ENCODE results near the gene EXOSC5.
"Not testable (repeated sequence)": the region's sequence is repeated elsewhere in the genome, so short reads cannot be mapped to it uniquely, and the experiment has no call there.

EXOSC5 gene

DNA sequence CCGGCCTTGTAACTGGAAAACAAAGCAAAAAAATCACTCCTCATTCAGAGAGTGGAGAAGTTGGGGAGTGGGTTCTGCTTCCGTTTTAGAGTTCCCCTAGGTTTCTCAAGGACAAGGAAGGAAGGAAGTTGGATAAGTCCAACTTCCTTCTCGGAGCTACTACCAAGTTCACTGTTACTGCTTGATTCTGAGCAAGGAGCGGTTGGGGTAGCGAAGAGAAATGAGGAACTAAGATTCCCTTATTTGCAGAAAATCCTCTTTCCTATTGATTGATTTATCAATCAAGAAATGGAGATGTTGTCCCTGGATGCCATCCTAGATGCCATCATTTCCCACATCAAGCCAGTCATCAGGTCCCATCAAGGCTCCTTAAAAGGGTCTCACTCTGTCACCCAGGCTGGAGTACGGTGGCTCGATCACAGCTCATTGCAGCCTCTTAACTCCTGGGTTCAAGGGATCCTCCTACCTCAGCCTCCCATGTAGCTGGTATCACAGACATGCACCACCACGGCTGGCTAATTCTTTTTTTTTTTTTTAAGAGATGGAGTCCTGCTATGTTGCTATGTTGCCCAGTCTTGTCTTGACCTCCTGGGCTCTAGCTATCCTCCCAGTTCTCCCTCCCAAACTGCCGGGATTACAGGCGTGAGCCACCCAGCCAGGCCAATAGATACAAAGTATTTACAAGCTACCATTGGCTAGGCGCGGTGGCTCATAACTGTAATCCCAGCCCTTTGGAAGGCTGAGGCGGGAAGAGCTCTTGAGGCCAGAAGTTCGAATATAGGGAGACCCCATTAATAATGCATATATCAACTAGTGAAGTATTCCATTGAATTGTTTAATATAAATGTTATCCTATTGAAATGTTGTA, 32.4 kb downstream of the EXOSC5 start:
- DNase-seq: no peak

- peak; percentile 69 to 97 for DNase-seq
Measured at GRCh38 chr19:41363753-41364523, 33.2 kb downstream of the EXOSC5 start, which contains the start of gene B9D2. Gene B9D2, minus strand, starts transcription at chr19:41364149. Its CDS starts 630 bp downstream, at chr19:41363519.

DNA sequence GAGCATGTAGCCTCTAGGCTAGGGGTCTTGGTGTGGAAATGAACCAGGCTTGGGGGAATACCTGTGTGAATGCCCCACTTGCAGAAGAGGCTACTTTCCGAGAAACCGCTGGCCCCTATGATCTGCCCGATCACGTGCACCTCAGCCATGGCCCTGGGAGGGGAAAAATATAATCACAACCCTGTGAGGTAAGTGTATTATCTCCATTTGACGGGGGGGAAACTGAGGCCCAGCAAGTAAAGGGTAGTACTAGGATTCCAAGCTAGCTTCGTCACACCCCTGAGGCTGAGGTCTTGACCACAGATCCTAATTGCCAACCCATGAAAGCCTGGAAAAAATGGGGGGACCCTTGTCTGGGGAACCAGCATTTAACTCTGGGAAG, 33.8 kb downstream of the EXOSC5 start:
- DNase-seq: no peak

DNA sequence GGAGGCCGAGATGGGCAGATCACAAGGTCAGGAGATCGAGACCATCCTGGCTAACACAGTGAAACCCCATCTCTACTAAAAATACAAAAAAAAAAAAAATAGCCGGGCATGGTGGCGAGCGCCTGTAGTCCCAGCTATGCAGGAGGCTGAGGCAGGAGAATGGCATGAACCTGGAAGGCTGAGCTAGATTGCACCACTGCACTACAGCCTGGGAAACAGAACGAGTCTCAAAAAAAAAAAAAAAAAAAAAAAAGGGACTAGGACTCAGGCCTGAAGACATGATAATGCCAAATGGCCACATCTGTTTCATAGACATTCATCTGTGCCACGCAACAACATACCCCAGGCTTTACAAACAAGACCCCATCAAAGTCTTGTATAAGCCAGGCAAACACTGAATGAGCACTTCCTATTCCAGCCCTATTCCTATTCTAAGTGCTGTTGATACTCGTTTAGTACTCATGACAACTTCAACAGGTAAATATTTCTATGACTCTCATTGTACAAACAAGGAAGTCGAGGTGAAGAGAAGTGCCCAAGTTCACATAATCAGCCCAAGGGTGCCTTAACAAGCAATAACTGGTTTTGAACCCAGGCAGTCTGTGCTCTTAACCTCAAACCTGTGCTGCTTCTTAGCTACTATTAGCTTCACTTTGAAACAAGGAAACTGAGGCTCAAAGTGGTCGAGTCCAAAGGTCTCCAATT, 34.9 kb downstream of the EXOSC5 start:
- DNase-seq: no peak

GRCh38 chr19:41359741-41360140, 37.4 kb downstream of the EXOSC5 start:
- DNase-seq: no peak

GRCh38 chr19:41357746-41358145, 39.4 kb downstream of the EXOSC5 start:
- DNase-seq: no peak

DNA sequence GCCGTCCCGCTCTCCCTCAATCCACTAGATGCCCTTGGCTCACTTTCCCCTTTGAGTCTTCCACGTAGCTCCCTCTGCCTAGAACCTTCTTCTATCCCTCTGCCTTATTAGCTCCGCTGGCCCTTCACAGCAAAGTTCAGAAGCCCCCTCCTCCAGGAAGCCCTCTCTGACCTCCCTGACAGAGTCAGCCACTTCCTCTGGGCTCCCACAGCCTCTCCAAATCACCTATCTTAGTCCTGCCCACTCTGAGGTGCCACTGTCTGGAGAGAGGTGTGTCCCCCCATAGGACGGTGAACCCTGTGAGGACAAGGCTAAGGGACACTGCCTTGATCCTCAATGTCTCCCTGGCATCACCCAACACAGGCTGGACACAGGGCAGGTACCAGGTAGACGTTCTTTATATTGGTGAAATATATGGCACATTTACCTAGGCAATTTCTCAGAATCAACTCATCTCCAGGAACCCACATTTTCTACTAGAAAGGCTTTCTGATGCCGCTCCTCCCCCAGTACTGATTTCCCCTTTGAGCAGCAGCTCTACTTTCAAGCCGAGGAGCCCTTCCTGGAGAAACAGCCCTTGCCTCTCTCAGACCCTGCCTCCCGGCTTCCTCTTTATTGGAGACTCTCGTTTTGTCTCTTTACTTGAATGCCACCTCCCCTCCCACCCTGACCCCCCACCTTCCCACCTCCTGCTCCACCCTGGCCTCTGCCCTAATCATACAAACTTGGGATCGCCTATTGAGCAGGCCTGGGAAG, 40.0 kb downstream of the EXOSC5 start:
- DNase-seq: no peak

GRCh38 chr19:41355802-41356201, 41.4 kb downstream of the EXOSC5 start:
- no peak for DNase-seq

DNA sequence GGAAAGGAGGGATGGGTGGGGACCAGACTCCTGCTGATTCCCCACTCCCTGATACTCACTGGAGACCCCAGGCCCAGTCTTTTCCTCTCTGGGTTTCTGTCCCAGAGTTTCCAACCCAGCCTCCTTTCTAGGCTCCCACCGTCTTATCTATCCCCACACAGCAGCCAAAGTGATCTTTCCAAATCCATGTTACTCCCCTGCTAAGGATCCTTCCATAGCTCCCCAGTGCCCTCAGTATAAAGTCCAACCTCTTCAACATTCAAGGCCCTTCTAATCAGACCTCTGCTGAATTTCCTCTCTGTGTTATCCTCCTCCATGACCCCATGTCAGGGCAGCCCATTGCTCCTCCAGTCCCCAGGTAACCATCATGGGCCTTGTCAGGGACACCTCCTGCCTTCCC, 42.1 kb downstream of the EXOSC5 start:
- no peak for DNase-seq

DNA sequence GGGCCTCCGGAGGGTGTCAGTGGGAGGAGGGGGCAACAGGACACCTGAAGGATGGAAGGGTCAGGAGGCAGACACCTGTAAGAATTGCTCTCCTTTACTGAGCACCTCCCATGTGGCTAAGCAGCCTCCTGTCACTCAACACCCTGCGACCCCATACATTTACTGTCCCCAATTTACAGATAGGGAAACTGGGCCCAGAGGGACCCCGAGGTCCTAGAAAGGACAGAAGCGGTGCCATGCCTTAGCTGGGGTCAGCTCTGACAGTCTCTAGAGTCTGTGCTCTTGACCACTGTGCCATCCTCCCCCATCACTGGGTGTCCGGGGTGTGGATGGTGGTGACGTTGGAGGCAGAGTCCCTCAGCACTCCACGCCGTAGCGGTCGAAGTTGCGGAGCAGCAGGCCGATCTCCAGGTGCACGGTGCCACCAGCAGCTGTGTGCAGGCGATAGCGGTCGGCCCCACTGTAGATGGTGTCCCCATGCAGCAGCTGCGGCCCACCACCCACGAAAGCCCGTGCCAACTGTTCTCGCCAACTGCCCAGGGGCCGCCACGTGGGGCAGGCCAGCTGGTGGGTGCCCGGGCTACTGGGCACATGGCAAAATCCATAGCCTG, 42.7 kb downstream of the EXOSC5 start:
- no peak for DNase-seq

DNA sequence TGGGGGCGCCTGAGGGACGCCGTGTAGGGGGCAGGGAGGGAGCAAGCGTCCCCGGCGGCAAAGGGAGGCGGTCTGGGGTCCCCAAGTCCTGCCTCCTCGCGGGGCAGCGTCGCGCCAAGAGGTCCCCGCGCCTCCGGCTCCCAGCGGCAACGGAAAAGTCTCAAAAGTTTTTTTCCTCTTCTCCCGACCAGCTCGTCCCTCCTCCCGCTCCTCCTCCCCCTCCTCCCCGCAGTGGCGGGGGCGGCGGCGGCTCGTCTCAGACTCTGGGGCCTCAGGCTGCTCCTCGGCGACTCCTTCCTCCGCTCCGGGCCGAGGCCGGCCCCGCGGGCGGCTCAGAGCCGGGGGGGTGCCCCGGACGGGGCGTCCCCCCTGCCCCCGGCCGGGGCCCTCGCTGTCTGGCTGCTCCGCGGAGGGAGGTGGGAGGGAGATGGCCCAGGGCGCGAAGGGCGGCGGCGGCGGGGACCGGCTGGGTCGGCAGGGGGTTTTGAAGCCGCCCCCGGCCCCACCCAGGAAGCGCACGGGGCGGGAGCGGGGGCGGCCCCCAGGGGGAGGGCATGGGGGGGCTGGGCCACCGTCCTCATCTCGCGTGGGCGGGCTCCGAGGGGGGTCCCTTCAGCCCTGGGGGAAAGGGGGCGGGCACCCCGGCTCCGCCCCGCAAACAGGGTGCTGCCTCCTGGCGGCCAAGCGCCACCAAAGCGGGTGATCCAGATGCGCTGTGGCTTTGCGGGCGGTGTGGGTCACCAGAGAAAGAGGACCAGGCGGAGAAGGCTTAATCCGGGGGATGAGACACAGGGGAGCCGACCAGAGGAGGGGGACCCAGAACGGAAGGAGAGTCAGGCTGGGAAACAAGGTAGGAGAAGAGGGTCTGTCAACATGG, 43.5 kb downstream of the EXOSC5 start, which contains the start of gene TGFB1:
Gene TGFB1, minus strand, starts transcription at position 457 of the 877 bp plus-strand sequence. CDS start 878 bp downstream, outside the sequence.
- DNase-seq: no peak

DNA sequence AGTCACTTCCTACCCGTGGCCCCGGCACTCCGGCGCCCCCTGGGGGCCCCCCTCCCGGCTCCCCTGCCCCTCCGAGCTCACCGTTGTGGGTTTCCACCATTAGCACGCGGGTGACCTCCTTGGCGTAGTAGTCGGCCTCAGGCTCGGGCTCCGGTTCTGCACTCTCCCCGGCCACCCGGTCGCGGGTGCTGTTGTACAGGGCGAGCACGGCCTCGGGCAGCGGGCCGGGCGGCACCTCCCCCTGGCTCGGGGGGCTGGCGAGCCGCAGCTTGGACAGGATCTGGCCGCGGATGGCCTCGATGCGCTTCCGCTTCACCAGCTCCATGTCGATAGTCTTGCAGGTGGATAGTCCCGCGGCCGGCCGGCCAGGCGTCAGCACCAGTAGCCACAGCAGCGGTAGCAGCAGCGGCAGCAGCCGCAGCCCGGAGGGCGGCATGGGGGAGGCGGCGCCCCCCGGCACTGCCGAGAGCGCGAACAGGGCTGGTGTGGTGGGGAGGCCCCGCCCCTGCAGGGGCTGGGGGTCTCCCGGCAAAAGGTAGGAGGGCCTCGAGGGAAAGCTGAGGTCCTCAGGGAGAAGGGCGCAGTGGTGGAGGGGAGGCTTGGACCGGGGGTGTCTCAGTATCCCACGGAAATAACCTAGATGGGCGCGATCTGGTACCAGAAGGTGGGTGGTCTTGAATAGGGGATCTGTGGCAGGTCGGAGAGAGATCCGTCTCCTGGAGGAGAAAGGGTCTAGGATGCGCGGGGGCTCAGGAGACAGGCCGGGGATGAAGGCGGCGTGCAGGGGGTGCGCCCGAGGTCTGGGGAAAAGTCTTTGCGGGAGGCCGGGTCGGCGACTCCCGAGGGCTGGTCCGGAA, 44.3 kb downstream of the EXOSC5 start:
- DNase-seq: no peak

GRCh38 chr19:41352279-41352608, 44.9 kb downstream of the EXOSC5 start:
- no peak for DNase-seq

- DNase-seq: no peak
Measured at GRCh38 chr19:41351339-41352245, 45.6 kb downstream of the EXOSC5 start.

GRCh38 chr19:41350735-41351338, 46.3 kb downstream of the EXOSC5 start:
- DNase-seq: no peak

- not testable (repeated sequence) for DNase-seq
Measured at GRCh38 chr19:41346916-41347315, 50.2 kb downstream of the EXOSC5 start.

DNA sequence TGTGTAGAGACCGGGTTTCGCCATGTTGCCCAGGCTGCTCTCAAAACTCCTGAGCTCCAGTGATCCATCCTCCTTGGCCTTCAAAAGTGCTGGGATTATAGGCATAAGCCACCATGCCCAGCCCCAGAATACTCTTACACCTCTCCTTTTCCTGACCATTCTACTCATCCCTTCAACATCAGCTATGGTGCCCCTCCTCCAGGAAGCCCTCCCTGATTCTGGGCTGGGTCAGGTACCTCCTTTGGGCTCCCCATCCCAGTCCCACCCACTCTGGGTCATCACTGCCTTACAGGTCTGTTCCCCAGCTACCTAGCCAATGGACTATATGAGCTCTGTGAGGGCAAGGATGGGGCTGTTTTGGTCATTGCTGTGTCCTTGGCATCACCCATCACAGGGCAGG, 53.0 kb downstream of the EXOSC5 start:
- no peak for DNase-seq

DNA sequence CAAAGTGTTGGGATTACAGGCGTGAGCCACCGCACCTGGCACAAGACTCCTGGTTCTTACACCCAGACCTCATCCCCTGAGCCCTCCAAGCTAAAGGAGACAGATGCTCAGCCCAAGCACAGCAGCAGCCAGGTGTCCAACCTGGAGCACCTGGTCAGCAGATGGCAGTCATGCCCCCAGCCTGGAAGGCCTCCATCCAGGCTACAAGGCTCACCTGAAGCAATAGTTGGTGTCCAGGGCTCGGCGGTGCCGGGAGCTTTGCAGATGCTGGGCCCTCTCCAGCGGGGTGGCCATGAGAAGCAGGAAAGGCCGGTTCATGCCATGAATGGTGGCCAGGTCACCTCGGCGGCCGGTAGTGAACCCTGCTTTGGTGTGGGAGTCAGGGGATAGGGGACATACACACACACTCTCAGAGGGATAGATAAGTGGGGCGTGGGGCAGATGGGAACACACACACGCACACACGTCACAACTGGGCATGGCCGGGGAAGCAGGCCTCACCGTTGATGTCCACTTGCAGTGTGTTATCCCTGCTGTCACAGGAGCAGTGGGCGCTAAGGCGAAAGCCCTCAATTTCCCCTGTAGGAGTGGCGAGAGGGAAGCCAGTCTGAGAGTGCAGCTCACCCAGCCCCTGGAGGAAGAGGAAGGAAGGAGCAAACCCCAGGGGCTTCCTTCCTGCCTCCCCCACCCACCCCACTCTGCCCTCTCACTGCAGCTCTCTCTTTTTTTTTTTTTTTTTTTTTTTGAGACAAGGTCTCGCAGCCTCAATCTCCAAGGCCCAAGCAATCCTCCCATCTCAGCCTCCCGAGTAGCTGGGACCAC, 55.3 kb downstream of the EXOSC5 start:
- DNase-seq: no peak
